Measurements from ENCODE around the gene OR5B21. TPM values are rescaled to one million over a fixed set of nuclear protein-coding genes. Genes with fewer than 3 reads are reported as not detected.

The OR5B21 gene
- total RNA-seq, 1 experiment from 2014 or later: not detected

DNA sequence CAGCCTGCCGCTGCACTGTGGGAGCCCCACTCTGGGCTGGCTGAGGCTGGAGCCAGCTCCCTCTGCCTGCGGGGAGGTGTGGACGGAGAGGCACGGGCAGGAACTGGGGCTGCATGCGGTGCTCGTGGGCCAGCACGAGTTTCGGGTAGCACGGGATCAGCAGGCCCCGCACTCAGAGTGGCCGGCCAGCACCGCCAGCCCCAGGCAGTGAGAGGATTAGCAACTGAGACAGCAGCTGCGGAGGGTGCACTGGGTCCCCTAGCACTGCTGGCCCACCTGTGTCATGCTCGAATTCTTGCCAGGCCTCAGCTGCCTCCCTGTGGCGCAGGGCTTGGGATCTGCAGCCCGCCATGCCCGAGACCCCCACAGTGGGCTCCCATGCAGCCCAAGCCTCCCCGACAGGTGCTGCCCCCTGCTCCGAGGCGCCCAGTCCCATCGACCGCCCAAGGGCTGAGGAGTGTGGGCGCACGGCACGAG, 24.0 kb upstream of the OR5B21 start:
- Histone ChIP-seq H2BK120ac (ENCODE audit: low read depth, low read length, poor library complexity, severe bottlenecking) (no peak overlapping the region), H3K14ac (ENCODE audit: insufficient read depth, low read length) (no peak overlapping the region; the same call in 1 of the 2 replicates), H3K9ac (ENCODE audit: extremely low read depth, insufficient read length, low read length) (no peak overlapping the region), H3K79me1 (ENCODE audit: insufficient read depth, low read depth, low read length, poor library complexity, severe bottlenecking) (no peaks in the 10 kb centered on the region), H3K4me1 (ENCODE audit: insufficient read depth, low read length) (no peaks in the 10 kb centered on the region), H2AK5ac (ENCODE audit: insufficient read length, low read length) (no peak overlapping the region), H3K27ac (ENCODE audit: insufficient read length, low read depth, low read length) (no peak overlapping the region), H3T11ph (ENCODE audit: low read length) (no peak overlapping the region), H4K91ac (ENCODE audit: insufficient read length, low read depth, low read length) (no peak overlapping the region), H4K5ac (ENCODE audit: insufficient read length, low read depth, low read length) (no peak overlapping the region), H3K9me3 (ENCODE audit: control insufficient read depth, low read depth, low read length) (no peaks in the 10 kb centered on the region), H2BK5ac (ENCODE audit: insufficient read length, low read length) (no peak overlapping the region), H3K4ac (ENCODE audit: low read depth, low read length) (no peak overlapping the region), H3K18ac (ENCODE audit: insufficient read length, low read depth, low read length) (no peak overlapping the region), H3K79me2 (ENCODE audit: insufficient read depth, low read length) (no peaks in the 10 kb centered on the region), H3K23me2 (ENCODE audit: insufficient read length, low read depth, low read length, poor library complexity, severe bottlenecking) (no peaks in the 10 kb centered on the region), H2AFZ (ENCODE audit: low read length) (no peak overlapping the region), H3K4me2 (ENCODE audit: insufficient read depth, insufficient read length, low read length) (no peak overlapping the region), H2BK12ac (ENCODE audit: insufficient read length, low read depth, low read length) (no peak overlapping the region), H3K56ac (ENCODE audit: insufficient read length, low read depth, low read length) (no peak overlapping the region), H4K8ac (replicated peaks; ENCODE audit: insufficient read length, low read depth, low read length) (no peak overlapping the region), H3K23ac (ENCODE audit: insufficient read length, low read depth, low read length) (no peak overlapping the region), H4K20me1 (ENCODE audit: control insufficient read depth, insufficient read depth, insufficient read length) (no peaks in the 10 kb centered on the region), H3K27me3 (ENCODE audit: insufficient read depth, low read length) (no peaks in the 10 kb centered on the region), H2BK20ac (ENCODE audit: low read depth, low read length, poor library complexity, severe bottlenecking) (no peak overlapping the region), H2BK15ac (ENCODE audit: low read depth, low read length) (no peak overlapping the region)
- H3K9me3 Mint-ChIP-seq: peaks cover 11 to 19% of the 10 kb centered on the region in 2 experiments
- no CpG with 5 or more reads among the region's 25 CpGs for WGBS (ENCODE audit: extremely low coverage, insufficient read length, low lambda C conversion rate)
- peaks cover 11 to 19% (median 18%) of the 10 kb centered on the region in 3 experiments for H3K36me3 Mint-ChIP-seq (ENCODE audit: insufficient read depth in 1 of 3, low read depth in 3 of 3)
- DNase-seq: no peak
- H3K4me1 Mint-ChIP-seq: no peaks in the 10 kb centered on the region
- H3K27me3 Mint-ChIP-seq (ENCODE audit: low read depth): no peaks in the 10 kb centered on the region
- no peak overlapping the region for H3K27ac Mint-ChIP-seq
- TF ChIP-seq, protein P1, sequence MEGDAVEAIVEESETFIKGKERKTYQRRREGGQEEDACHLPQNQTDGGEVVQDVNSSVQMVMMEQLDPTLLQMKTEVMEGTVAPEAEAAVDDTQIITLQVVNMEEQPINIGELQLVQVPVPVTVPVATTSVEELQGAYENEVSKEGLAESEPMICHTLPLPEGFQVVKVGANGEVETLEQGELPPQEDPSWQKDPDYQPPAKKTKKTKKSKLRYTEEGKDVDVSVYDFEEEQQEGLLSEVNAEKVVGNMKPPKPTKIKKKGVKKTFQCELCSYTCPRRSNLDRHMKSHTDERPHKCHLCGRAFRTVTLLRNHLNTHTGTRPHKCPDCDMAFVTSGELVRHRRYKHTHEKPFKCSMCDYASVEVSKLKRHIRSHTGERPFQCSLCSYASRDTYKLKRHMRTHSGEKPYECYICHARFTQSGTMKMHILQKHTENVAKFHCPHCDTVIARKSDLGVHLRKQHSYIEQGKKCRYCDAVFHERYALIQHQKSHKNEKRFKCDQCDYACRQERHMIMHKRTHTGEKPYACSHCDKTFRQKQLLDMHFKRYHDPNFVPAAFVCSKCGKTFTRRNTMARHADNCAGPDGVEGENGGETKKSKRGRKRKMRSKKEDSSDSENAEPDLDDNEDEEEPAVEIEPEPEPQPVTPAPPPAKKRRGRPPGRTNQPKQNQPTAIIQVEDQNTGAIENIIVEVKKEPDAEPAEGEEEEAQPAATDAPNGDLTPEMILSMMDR (conservative IDR thresholded peaks at IDR 0.05): no peak
- H3K4me3 Mint-ChIP-seq: no peak overlapping the region

Data from H9 (cell line).